MCF 10A (cell line): ENCODE data around the gene NFIA. TPM values are rescaled to one million over a fixed set of nuclear protein-coding genes. Genes with fewer than 3 reads are reported as not detected.

ENCODE experiments used
- BruUV-seq: library from RNA; stranded (reverse); fragments of 400-500 nt; replicated peaks from 2 replicates; lab custom pipeline; 2021; lab: Mats Ljungman, UMichigan
- CTCF ChIA-PET: fragments of 300-600 bp; sonication (Branson Sonifier 250); formaldehyde crosslinking; extraction: SDS; loops from one replicate; lab custom pipeline; 2021; ENCODE audit warnings: antibody characterized with exemption, inconsistent platforms; lab: Yijun Ruan, JAX
- POLR2A ChIA-PET: fragments of 300-600, 350-650 bp; sonication (Branson Sonifier 250); formaldehyde crosslinking; extraction: SDS; loops from one replicate; lab custom pipeline; 2020; ENCODE audit warnings: antibody characterized with exemption, inconsistent platforms; lab: Yijun Ruan, JAX
- DNase-seq: peaks from one replicate; pipeline ENCODE4 v3.0.0-alpha.2; 2018; ENCODE audit not compliant: unreplicated experiment
- H3K27ac Mint-ChIP-seq: one replicate; pipeline ENCODE4 v1.8.0; 2022; ENCODE audit warnings: mild to moderate bottlenecking, low read depth, mixed read lengths; ENCODE audit not compliant: unreplicated experiment
- H3K27me3 Mint-ChIP-seq: one replicate; pipeline ENCODE4 v1.8.0; 2022; ENCODE audit warnings: mixed read lengths; ENCODE audit not compliant: insufficient read depth, unreplicated experiment
- H3K36me3 Mint-ChIP-seq: one replicate; pipeline ENCODE4 v1.8.0; 2022; ENCODE audit warnings: mild to moderate bottlenecking, moderate library complexity, mixed read lengths; ENCODE audit not compliant: insufficient read depth, unreplicated experiment
- H3K4me1 Mint-ChIP-seq: one replicate; pipeline ENCODE4 v1.8.0; 2022; ENCODE audit warnings: mixed read lengths; ENCODE audit not compliant: insufficient read depth, unreplicated experiment
- H3K4me3 Mint-ChIP-seq: one replicate; pipeline ENCODE4 v1.8.0; 2022; ENCODE audit warnings: mild to moderate bottlenecking, moderate library complexity, mixed read lengths; ENCODE audit not compliant: unreplicated experiment
- H3K9me3 Mint-ChIP-seq: one replicate; pipeline ENCODE4 v1.8.0; 2022; ENCODE audit warnings: mixed read lengths; ENCODE audit not compliant: unreplicated experiment
- intact Hi-C: fragments of 100-400 bp; cut with micrococcal nuclease; formaldehyde crosslinking; loops from 2 replicates; pipeline ENCODE4 v1.14.1; 2022
- total RNA-seq: library from RNA; stranded (reverse); gene quantifications from 2 replicates; pipeline ENCODE4 v1.2.3, GENCODE V29; 2022
- TF ChIP-seq, protein P1 (sequence below): fragments of 200-600 bp; IDR thresholded peaks from one replicate; pipeline ENCODE4 v1.8.0; 2022; ENCODE audit warnings: antibody characterized with exemption, mild to moderate bottlenecking; ENCODE audit not compliant: unreplicated experiment

NFIA gene
- total RNA-seq, 1 experiment from 2014 or later = 54.8 TPM

DNA sequence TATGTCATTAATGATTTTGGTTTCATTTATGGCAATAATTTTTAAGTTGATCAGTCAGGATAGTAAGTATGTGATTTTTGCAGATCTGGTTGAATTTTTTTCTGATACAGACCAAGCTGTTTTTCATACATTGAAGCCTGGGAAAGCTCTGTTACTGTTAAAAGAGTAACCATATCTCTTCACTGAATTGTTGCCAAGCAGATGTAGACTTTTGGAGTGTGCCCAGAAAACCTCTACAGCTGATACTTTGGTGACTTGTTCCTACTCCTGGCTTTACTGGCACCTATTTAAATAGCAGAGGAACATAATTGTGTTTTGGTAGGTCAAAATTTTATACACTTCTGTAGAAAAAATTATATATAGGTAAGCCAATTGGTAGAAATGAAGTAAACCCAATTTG is 49.4 kb downstream of the NFIA start:
- H3K9me3 Mint-ChIP-seq = no peaks in the 10 kb centered on the region
- POLR2A ChIA-PET = interaction anchor here (0.6 to 4.2 kb wide), 6 partner anchors 9 to 403 kb away, joined by 3 to 16 read pairs (median 4); no protein-coding TSS in a partner anchor
- intact Hi-C loops = loop anchor here (2.0 kb wide), 1 partner anchor 51 kb away; no protein-coding TSS in a partner anchor
- H3K27ac Mint-ChIP-seq = peak overlapping the region; percentile 61
- peak; percentile 42 for DNase-seq
- BruUV-seq = no TSS peak
- peak overlapping the region; percentile 38 for H3K4me3 Mint-ChIP-seq
- CTCF ChIA-PET = interaction anchor here (0.5 to 1.6 kb wide), 3 partner anchors 8 to 43 kb away, joined by 3 to 4 read pairs (median 3); no protein-coding TSS in a partner anchor
- H3K36me3 Mint-ChIP-seq = no peaks in the 10 kb centered on the region
- TF ChIP-seq, protein P1, sequence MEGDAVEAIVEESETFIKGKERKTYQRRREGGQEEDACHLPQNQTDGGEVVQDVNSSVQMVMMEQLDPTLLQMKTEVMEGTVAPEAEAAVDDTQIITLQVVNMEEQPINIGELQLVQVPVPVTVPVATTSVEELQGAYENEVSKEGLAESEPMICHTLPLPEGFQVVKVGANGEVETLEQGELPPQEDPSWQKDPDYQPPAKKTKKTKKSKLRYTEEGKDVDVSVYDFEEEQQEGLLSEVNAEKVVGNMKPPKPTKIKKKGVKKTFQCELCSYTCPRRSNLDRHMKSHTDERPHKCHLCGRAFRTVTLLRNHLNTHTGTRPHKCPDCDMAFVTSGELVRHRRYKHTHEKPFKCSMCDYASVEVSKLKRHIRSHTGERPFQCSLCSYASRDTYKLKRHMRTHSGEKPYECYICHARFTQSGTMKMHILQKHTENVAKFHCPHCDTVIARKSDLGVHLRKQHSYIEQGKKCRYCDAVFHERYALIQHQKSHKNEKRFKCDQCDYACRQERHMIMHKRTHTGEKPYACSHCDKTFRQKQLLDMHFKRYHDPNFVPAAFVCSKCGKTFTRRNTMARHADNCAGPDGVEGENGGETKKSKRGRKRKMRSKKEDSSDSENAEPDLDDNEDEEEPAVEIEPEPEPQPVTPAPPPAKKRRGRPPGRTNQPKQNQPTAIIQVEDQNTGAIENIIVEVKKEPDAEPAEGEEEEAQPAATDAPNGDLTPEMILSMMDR = no peak
- peaks cover 19% of the 10 kb centered on the region for H3K4me1 Mint-ChIP-seq
- H3K27me3 Mint-ChIP-seq = no peaks in the 10 kb centered on the region

DNA sequence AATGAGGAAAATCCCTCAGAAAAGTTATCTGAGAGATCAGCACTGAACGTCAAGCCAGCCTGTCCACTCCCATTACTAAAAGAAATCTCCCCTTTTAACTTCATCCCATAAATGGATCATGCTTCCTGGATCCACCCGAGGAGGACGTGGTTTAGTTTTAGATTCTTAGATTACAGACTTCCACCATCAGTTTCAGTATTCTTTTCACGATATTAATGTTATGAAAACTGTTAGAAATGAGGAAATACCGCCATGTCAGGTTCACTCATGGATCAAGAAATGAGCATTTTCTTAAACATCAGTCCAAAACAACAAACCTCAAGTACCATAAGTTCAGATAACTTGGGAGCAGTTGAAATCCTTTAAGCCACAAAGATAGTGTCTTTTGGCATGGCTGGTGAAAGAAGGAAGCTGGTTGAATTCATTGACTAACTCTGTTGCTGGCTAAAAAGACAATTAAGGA is 49.8 kb downstream of the NFIA start:
- no peak for DNase-seq
- Mint-ChIP-seq H3K36me3 (no peaks in the 10 kb centered on the region), H3K4me1 (peaks cover 19% of the 10 kb centered on the region), H3K27ac (peak overlapping the region; percentile 61), H3K27me3 (no peaks in the 10 kb centered on the region), H3K4me3 (peak overlapping the region; percentile 38), H3K9me3 (no peaks in the 10 kb centered on the region)
- TF ChIP-seq, protein P1 = no peak
- BruUV-seq = no TSS peak
- ChIA-PET POLR2A (interaction anchor here (0.6 to 4.2 kb wide), 5 partner anchors 8 to 403 kb away, joined by 3 to 16 read pairs (median 4); no protein-coding TSS in a partner anchor), CTCF (interaction anchor here (0.5 to 1.6 kb wide), 2 partner anchors 8 to 44 kb away, joined by 3 to 4 read pairs; no protein-coding TSS in a partner anchor)
- intact Hi-C loops = loop anchor here (2.0 kb wide), 1 partner anchor 51 kb away; no protein-coding TSS in a partner anchor

DNA sequence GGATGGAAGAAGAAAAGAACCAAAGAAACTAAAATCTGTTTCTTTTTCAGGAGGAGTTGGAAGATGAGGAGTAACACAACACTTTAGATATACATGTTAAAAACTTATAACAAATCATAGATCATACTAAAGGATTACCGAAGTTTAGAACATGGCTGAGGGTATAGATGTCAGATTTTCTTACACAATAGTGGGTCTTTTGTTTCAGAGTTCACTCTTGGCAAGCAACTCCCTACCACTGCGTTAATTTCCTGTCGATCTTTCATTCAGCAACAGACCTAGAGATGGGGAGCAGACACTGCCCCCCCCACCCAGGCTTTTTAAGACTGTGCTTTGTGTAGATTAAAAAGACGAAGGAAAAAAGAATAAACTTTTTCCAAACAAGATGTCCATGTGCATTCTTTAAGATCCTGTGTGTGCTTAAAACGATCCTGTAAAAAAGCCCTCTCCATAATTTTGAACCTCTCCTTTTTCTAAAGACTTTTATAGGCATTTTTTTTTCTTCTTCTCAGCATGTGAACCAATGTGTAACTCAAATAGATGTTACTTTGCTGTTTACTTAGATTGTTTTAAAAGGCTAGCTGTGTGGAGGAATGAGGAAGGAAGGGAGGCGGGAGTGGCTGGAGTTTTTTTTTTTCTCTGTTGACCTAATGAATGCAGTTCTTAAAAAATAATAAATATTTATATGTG is 50.4 kb downstream of the NFIA start:
- peak; percentile 58 for DNase-seq
- peaks cover 19% of the 10 kb centered on the region for H3K4me1 Mint-ChIP-seq
- H3K4me3 Mint-ChIP-seq = peak overlapping the region; percentile 38
- intact Hi-C loops = loop anchor here (2.0 kb wide), 1 partner anchor 52 kb away; no protein-coding TSS in a partner anchor
- H3K9me3 Mint-ChIP-seq = no peaks in the 10 kb centered on the region
- no peaks in the 10 kb centered on the region for H3K27me3 Mint-ChIP-seq
- TF ChIP-seq, protein P1 = no peak
- no TSS peak for BruUV-seq
- CTCF ChIA-PET = interaction anchor here (0.6 to 0.9 kb wide), 2 partner anchors 10 to 20 kb away, joined by 3 to 4 read pairs; no protein-coding TSS in a partner anchor
- H3K36me3 Mint-ChIP-seq = no peaks in the 10 kb centered on the region
- POLR2A ChIA-PET = interaction anchor here (1.5 to 4.2 kb wide), 3 partner anchors 8 to 52 kb away, joined by 3 to 16 read pairs (median 12); no protein-coding TSS in a partner anchor
- peak overlapping the region; percentile 61 for H3K27ac Mint-ChIP-seq
